Nephron (organoid): Measurements from ENCODE around the gene TBX18.
A peak's percentile ranks its signal among the peaks of the same experiment; 100 is the strongest.

Source experiments
- H3K27ac Mint-ChIP-seq, 3 experiments: 2 replicates each; pipeline ENCODE4 v1.8.0; 2020; ENCODE audit warnings: mixed read lengths in 3 of 3, mild to moderate bottlenecking in 2 of 3, moderate library complexity in 1 of 3
- H3K27me3 Mint-ChIP-seq: 2 replicates; pipeline ENCODE4 v1.8.0; 2021; ENCODE audit warnings: low read depth, mild to moderate bottlenecking, moderate library complexity, mixed read lengths
- H3K36me3 Mint-ChIP-seq: 2 replicates; pipeline ENCODE4 v1.8.0; 2020; ENCODE audit warnings: low read depth, mixed read lengths
- H3K4me1 Mint-ChIP-seq: 2 replicates; pipeline ENCODE4 v1.8.0; 2020; ENCODE audit warnings: mixed read lengths
- H3K4me3 Mint-ChIP-seq, 3 experiments: 2 replicates each; pipeline ENCODE4 v1.8.0; 2020; ENCODE audit warnings: mild to moderate bottlenecking in 3 of 3, mixed read lengths in 3 of 3, moderate library complexity in 2 of 3
- H3K9me3 Mint-ChIP-seq: 2 replicates; pipeline ENCODE4 v1.8.0; 2020; ENCODE audit warnings: mixed read lengths
- TF ChIP-seq, protein P1 (sequence below), 3 experiments: fragments of 200-600 bp; sonication (generic); IDR thresholded peaks; one replicate each; pipeline ENCODE4 v1.5.0; 2021; ENCODE audit warnings: antibody characterized with exemption in 3 of 3; ENCODE audit not compliant: unreplicated experiment in 3 of 3

The TBX18 gene

DNA sequence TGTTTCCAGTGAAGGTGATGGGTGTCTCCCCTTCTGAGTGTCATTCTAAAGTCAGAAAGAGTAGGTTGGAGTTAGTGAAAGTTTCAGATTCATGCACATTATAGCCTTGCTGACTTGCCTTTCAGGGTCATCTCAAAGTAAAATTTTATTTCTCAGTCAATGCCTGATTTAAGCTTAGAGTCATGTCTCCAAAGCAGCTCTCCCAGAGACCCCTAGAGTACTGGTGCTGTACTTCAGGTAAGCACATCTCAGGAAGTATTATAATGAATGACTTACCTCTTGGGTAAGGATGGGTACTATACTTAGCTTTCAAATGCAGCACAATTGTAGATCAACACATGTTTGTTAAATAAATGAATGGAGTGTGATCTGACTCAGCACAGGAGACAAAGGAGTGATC, 116.0 kb downstream of the TBX18 start:
- H3K27ac Mint-ChIP-seq: no peak overlapping the region
- H3K27me3 Mint-ChIP-seq: peaks cover 4% of the 10 kb centered on the region
- no peaks in the 10 kb centered on the region for H3K9me3 Mint-ChIP-seq
- TF ChIP-seq, protein P1, sequence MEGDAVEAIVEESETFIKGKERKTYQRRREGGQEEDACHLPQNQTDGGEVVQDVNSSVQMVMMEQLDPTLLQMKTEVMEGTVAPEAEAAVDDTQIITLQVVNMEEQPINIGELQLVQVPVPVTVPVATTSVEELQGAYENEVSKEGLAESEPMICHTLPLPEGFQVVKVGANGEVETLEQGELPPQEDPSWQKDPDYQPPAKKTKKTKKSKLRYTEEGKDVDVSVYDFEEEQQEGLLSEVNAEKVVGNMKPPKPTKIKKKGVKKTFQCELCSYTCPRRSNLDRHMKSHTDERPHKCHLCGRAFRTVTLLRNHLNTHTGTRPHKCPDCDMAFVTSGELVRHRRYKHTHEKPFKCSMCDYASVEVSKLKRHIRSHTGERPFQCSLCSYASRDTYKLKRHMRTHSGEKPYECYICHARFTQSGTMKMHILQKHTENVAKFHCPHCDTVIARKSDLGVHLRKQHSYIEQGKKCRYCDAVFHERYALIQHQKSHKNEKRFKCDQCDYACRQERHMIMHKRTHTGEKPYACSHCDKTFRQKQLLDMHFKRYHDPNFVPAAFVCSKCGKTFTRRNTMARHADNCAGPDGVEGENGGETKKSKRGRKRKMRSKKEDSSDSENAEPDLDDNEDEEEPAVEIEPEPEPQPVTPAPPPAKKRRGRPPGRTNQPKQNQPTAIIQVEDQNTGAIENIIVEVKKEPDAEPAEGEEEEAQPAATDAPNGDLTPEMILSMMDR (IDR thresholded peaks at IDR 0.05; ENCODE audit: unreplicated experiment in 3 of 3): no peak
- peaks cover 18% of the 10 kb centered on the region for H3K4me1 Mint-ChIP-seq
- no peaks in the 10 kb centered on the region for H3K36me3 Mint-ChIP-seq
- no peak overlapping the region for H3K4me3 Mint-ChIP-seq

DNA sequence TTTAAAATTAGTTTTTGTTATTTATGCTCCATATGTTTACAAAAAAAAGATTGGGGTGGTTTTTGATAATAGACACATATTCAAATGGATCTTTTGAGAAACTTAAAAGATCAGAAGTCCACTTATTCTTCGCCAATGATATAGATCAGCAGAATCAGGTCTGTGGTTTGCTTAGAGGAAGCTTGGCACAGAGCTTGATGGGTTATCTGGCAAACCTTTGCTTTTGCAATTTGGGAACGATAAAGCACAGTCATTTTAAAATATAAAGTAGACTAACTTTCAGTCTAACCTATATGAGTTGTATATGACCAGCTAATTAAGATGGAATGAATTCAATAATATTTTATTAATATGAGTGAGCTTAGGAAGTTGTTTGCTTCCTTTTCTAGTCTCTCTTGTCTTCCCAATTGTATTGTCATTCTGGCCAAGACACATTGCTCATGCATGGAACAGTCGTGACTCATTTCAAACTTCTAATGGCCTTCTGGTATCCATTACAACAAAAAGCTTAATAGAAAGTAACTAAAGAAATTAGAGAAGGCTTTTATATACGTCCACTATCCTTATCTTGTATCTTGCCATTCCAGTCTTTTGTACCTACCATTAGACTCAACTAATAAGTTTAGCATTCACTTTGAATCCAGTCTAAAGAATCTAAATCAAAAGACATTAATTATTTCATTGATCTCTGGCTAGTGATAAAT, 118.7 kb downstream of the TBX18 start:
- H3K4me3 Mint-ChIP-seq: no peak overlapping the region
- TF ChIP-seq, protein P1 (IDR thresholded peaks at IDR 0.05; ENCODE audit: unreplicated experiment in 3 of 3): no peak
- H3K27me3 Mint-ChIP-seq: peaks cover 4% of the 10 kb centered on the region
- no peak overlapping the region for H3K27ac Mint-ChIP-seq
- H3K4me1 Mint-ChIP-seq: peaks cover 21% of the 10 kb centered on the region
- H3K9me3 Mint-ChIP-seq: no peaks in the 10 kb centered on the region
- no peaks in the 10 kb centered on the region for H3K36me3 Mint-ChIP-seq

DNA sequence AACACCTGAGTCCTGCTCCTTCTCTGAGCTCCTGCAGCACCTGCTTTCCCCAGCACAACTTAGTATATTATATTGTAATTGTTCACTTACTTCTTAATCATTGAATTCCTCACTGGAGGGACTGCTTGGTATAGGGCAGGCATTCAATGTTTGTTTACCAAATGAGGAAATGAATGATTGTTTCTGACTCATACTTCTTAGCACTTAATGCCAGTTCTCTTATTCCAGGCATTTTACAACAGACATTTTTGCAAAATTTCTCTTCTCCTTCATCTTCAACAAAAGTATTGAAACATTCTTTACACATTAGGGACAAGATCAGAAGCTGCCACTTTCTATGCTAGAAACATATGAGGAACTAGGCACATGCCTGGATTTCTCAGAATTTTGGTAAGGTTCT, 119.4 kb downstream of the TBX18 start:
- Mint-ChIP-seq H3K27me3 (peaks cover 4% of the 10 kb centered on the region), H3K4me1 (peaks cover 26% of the 10 kb centered on the region), H3K36me3 (no peaks in the 10 kb centered on the region), H3K9me3 (no peaks in the 10 kb centered on the region), H3K27ac (no peak overlapping the region), H3K4me3 (no peak overlapping the region)
- TF ChIP-seq, protein P1 (IDR thresholded peaks at IDR 0.05; ENCODE audit: unreplicated experiment in 3 of 3): no peak

DNA sequence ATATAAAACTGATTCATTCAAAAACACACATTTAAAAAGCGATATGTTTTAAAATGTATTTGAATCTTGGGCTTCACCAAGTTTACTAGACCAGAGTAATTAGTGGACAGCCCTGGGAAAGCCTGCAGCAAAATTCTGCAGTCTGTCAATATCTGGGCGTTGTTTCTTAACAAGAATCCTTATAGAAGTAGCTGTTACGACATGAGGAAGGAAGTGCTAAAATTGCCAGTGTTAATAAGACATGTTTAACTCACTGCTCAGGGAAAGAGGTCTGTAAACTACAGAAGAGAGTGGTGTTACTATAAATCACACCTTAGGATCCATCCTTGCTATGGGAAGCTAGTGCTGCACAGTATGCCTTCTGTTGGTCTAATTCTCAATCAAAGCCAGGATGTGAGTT, 120.6 kb downstream of the TBX18 start:
- peaks cover 26% of the 10 kb centered on the region for H3K4me1 Mint-ChIP-seq
- H3K27ac Mint-ChIP-seq: no peak overlapping the region
- H3K4me3 Mint-ChIP-seq: no peak overlapping the region
- TF ChIP-seq, protein P1 (IDR thresholded peaks at IDR 0.05; ENCODE audit: unreplicated experiment in 3 of 3): no peak
- H3K9me3 Mint-ChIP-seq: no peaks in the 10 kb centered on the region
- H3K27me3 Mint-ChIP-seq: peaks cover 4% of the 10 kb centered on the region
- no peaks in the 10 kb centered on the region for H3K36me3 Mint-ChIP-seq

DNA sequence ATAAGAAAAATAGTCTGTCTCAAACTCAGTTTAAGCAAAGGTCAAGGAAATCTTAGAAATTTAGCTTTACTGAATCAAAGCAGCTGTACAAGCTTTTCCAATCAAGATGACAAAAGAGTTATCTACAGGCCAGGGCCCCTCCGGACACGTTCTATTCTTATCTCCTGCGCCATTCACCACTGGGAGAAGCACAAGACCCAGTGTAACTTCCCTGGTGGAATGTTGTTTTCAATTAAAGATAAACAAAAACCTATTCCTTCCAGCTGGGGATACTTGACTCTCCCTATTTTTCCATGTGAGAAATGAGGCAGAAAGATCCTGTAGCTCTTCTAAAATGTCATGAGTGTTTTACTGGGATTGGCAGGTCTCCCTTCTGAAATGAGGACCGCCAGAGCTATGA, 123.3 kb downstream of the TBX18 start:
- TF ChIP-seq, protein P1 (IDR thresholded peaks at IDR 0.05; ENCODE audit: unreplicated experiment in 3 of 3): no peak
- Mint-ChIP-seq H3K4me3 (no peak overlapping the region), H3K4me1 (peaks cover 26% of the 10 kb centered on the region), H3K9me3 (peaks cover 2% of the 10 kb centered on the region), H3K36me3 (no peaks in the 10 kb centered on the region), H3K27ac (peak overlapping the region; percentile 72 to 90 (median 73)), H3K27me3 (peaks cover 4% of the 10 kb centered on the region)

DNA sequence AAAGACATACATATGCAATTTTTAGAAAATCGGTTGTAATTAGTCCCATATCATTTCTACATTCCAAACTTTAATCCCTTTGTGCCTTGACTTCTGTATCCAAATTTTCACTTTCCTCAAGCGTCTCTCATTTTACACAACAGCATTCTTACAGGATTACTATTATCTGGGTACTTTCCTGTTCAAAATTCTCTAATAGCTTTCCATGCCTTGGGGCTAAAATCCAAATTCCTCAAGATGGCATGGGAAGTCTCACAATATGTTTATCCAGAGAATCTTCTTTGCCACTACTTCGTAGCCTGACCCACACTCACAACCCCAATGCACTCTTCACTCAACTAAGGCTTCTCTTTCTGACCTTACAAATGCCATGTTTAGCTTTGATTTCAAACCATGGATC, 125.0 kb downstream of the TBX18 start:
- Mint-ChIP-seq H3K36me3 (no peaks in the 10 kb centered on the region), H3K27ac (peak overlapping the region in 1 of 3 experiments; percentile 62), H3K27me3 (peaks cover 4% of the 10 kb centered on the region), H3K4me3 (no peak overlapping the region), H3K9me3 (peaks cover 2% of the 10 kb centered on the region), H3K4me1 (peaks cover 32% of the 10 kb centered on the region)
- TF ChIP-seq, protein P1 (IDR thresholded peaks at IDR 0.05; ENCODE audit: unreplicated experiment in 3 of 3): no peak
